Measurements from ENCODE around the gene ANAPC16. TPM values are rescaled to one million over a fixed set of nuclear protein-coding genes. Genes with fewer than 3 reads are reported as not detected.
A peak's percentile ranks its signal among the peaks of the same experiment; 100 is the strongest.

Gene ANAPC16
- total and polyA plus RNA-seq, 11 donors, result 124 to 242 (median 179) TPM

- intact Hi-C loops (cut with DNase I), result loop anchor here in 4 of 10 donors (5.0 to 10.0 kb wide), 3 partner anchors 95 to 275 kb away; no protein-coding TSS in a partner anchor
- Histone ChIP-seq H3K4me1 (peaks cover 0 to 42% (median 11%) of the 10 kb centered on the region in 12 donors), H3K36me3 (peaks cover 0 to 96% (median 53%) of the 10 kb centered on the region in 9 donors), H3K27me3 (no peaks in the 10 kb centered on the region), H3K9me3 (no peaks in the 10 kb centered on the region), H3K27ac (peak overlapping the region in 8 of 12 donors; percentile 12 to 77 (median 52)), H3K4me3 (no peak overlapping the region)
- 56 to 64% (median 62%) methylated on average over 8 of the region's 8 CpGs for WGBS, 4 donors
- ATAC-seq, result peak in 3 of 4 donors; percentile 28 to 57 (median 56)
- TF ChIP-seq CTCF (IDR thresholded peaks at IDR 0.05) (no peak), POLR2A (IDR thresholded peaks at IDR 0.05) (no peak)
- no peak for DNase-seq
Measured at GRCh38 chr10:72229261-72230251, 13.7 kb downstream of the ANAPC16 start.

GRCh38 chr10:72233621-72234020 is 17.8 kb downstream of the ANAPC16 start:
- H3K27me3 ChIP-seq, result no peaks in the 10 kb centered on the region
- peaks cover 0 to 81% (median 59%) of the 10 kb centered on the region in 9 donors for H3K36me3 ChIP-seq

GRCh38 chr10:72234560-72235095 is 18.8 kb downstream of the ANAPC16 start:
- DNase-seq (no peak), ATAC-seq (no peak)
- no peaks in the 10 kb centered on the region for H3K27me3 ChIP-seq
- H3K36me3 ChIP-seq, result peaks cover 0 to 78% (median 59%) of the 10 kb centered on the region in 9 donors
- WGBS, 4 donors, result 75 to 89% (median 81%) methylated on average over 6 of the region's 6 CpGs
- H3K9me3 ChIP-seq, result no peaks in the 10 kb centered on the region
- H3K4me1 ChIP-seq, result peaks cover 0 to 26% (median 3%) of the 10 kb centered on the region in 12 donors
- no peak overlapping the region for H3K4me3 ChIP-seq
- H3K27ac ChIP-seq, result no peak overlapping the region
- TF ChIP-seq CTCF (IDR thresholded peaks at IDR 0.05) (no peak), POLR2A (IDR thresholded peaks at IDR 0.05) (no peak)
- intact Hi-C loops (cut with DNase I), result loop anchor here in 1 of 10 donors (10.0 kb wide), 1 partner anchor 90 kb away; no protein-coding TSS in a partner anchor

More at GRCh38 chr10:72233621-72234020, 17.8 kb downstream of the ANAPC16 start:
- no peak for DNase-seq
- intact Hi-C loops (cut with DNase I), result loop anchor here in 1 of 10 donors (10.0 kb wide), 1 partner anchor 91 kb away; no protein-coding TSS in a partner anchor
- peak overlapping the region in 1 of 12 donors; percentile 3 for H3K27ac ChIP-seq
- H3K4me1 ChIP-seq, result peaks cover 0 to 35% (median 11%) of the 10 kb centered on the region in 12 donors
- H3K9me3 ChIP-seq, result no peaks in the 10 kb centered on the region
- ATAC-seq, result no peak
- H3K4me3 ChIP-seq, result no peak overlapping the region
- TF ChIP-seq POLR2A (IDR thresholded peaks at IDR 0.05) (no peak), CTCF (IDR thresholded peaks at IDR 0.05) (no peak)
